PC-9 (cell line): ENCODE measurements around the gene MAP3K20. TPM values are rescaled to one million over a fixed set of nuclear protein-coding genes. Genes with fewer than 3 reads are reported as not detected.

Source experiments
- BruUV-seq: library from RNA; stranded (reverse); fragments of 400-500 nt; replicated peaks from 2 replicates; lab custom pipeline; 2021; lab: Mats Ljungman, UMichigan
- CTCF ChIA-PET: fragments of 300-600 bp; sonication (Branson Sonifier 250); formaldehyde crosslinking; loops from one replicate; lab custom pipeline; 2022; ENCODE audit warnings: antibody characterized with exemption; lab: Charles Lee
- POLR2A ChIA-PET: fragments of 300-600 bp; sonication (Branson Sonifier 250); formaldehyde crosslinking; loops from one replicate; lab custom pipeline; 2022; ENCODE audit warnings: antibody characterized with exemption; ENCODE audit not compliant: unreplicated experiment; lab: Charles Lee
- DNase-seq, 2 experiments: peaks; one replicate each; pipeline versions ENCODE4 v3.0.0 to v3.0.0-alpha.2; 2015 to 2022; ENCODE audit warnings: mixed read lengths in 1 of 2
- H2AFZ ChIP-seq: fragments of 200-600 bp; sonication (generic); 2 replicates; pipeline ENCODE4 v1.8.1; 2017; ENCODE audit warnings: antibody characterized with exemption
- H3F3A ChIP-seq: fragments of 200-600 bp; sonication (generic); 2 replicates; pipeline ENCODE4 v1.8.1; 2017; ENCODE audit warnings: antibody characterized with exemption, mild to moderate bottlenecking, low read depth; ENCODE audit not compliant: insufficient read depth
- H3K27ac ChIP-seq: fragments of 200-600 bp; sonication (generic); 2 replicates; pipeline ENCODE4 v1.6.1; 2016; ENCODE audit warnings: mixed run types
- H3K27me3 ChIP-seq: fragments of 200-600 bp; sonication (generic); 2 replicates; pipeline ENCODE4 v1.6.1; 2016; ENCODE audit warnings: low read depth, mixed run types; ENCODE audit not compliant: insufficient read depth
- H3K36me3 ChIP-seq: fragments of 200-600 bp; sonication (generic); 2 replicates; pipeline ENCODE4 v1.6.1; 2016; ENCODE audit warnings: low read depth, mixed run types
- H3K4me1 ChIP-seq: fragments of 200-600 bp; sonication (generic); replicated peaks from 2 replicates; pipeline ENCODE4 v1.6.1; 2016; ENCODE audit warnings: mixed run types; ENCODE audit not compliant: insufficient read depth
- H3K4me2 ChIP-seq: fragments of 200-600 bp; sonication (generic); 2 replicates; pipeline ENCODE4 v1.6.1; 2017; ENCODE audit warnings: mixed run types
- H3K4me3 ChIP-seq: fragments of 200-600 bp; sonication (generic); 2 replicates; pipeline ENCODE4 v1.6.1; 2016; ENCODE audit warnings: mixed run types
- H3K79me2 ChIP-seq: fragments of 200-600 bp; sonication (generic); 2 replicates; pipeline ENCODE4 v1.6.1; 2017; ENCODE audit warnings: low read depth, mixed run types
- H3K9me2 ChIP-seq: fragments of 200-600 bp; sonication (generic); 2 replicates; pipeline ENCODE4 v1.8.1; 2017; ENCODE audit warnings: mild to moderate bottlenecking; ENCODE audit not compliant: insufficient read depth
- H3K9me3 ChIP-seq: fragments of 200-600 bp; sonication (generic); 2 replicates; pipeline ENCODE4 v1.8.1; 2016; ENCODE audit warnings: low read depth; ENCODE audit not compliant: insufficient read depth
- H4K20me1 ChIP-seq: fragments of 200-600 bp; sonication (generic); 2 replicates; pipeline ENCODE4 v1.8.1; 2017; ENCODE audit not compliant: insufficient read depth
- CTCF ChIP-seq: fragments of 200-600 bp; sonication (generic); conservative IDR thresholded peaks from 2 replicates; pipeline ENCODE4 v1.6.1; 2017; ENCODE audit warnings: mixed run types, antibody characterized with exemption, mild to moderate bottlenecking, moderate library complexity
- EZH2 ChIP-seq: fragments of 200-600 bp; sonication (generic); IDR thresholded peaks from 2 replicates; pipeline ENCODE4 v1.8.0; 2017; ENCODE audit warnings: antibody characterized with exemption, low read depth
- intact Hi-C: fragments of 100-400 bp; cut with micrococcal nuclease; formaldehyde crosslinking; loops from one replicate; pipeline ENCODE4 v1.10.0; 2022; ENCODE audit not compliant: unreplicated experiment
- total RNA-seq: library from RNA; stranded (reverse); gene quantifications from 2 replicates; pipeline ENCODE4 v1.2.3, GENCODE V29; 2021

The MAP3K20 gene
- total RNA-seq, 1 experiment from 2014 or later = 58.5 TPM

- Histone ChIP-seq H3K9me2 (no peaks in the 10 kb centered on the region), H2AFZ (no peak overlapping the region), H4K20me1 (no peaks in the 10 kb centered on the region), H3K27ac (no peak overlapping the region), H3K4me3 (no peak overlapping the region), H3K4me1 (no peaks in the 10 kb centered on the region), H3K79me2 (no peaks in the 10 kb centered on the region), H3K36me3 (no peaks in the 10 kb centered on the region), H3K9me3 (no peaks in the 10 kb centered on the region), H3K27me3 (no peaks in the 10 kb centered on the region), H3K4me2 (no peak overlapping the region), H3F3A (no peaks in the 10 kb centered on the region)
- CTCF ChIA-PET = interaction anchor here (0.6 kb wide), 1 partner anchor 264 kb away, joined by 4 read pairs; no protein-coding TSS in a partner anchor
- POLR2A ChIA-PET = no interaction called here
- TF ChIP-seq EZH2 (no peak), CTCF (no peak)
- intact Hi-C loops = no loop called here
- no peak for DNase-seq
- no TSS peak for BruUV-seq
Observed at GRCh38 chr2:173030561-173031490, 44.8 kb upstream of the MAP3K20 start.

- no peak for DNase-seq
- H3F3A ChIP-seq = no peaks in the 10 kb centered on the region
- no peaks in the 10 kb centered on the region for H3K9me2 ChIP-seq
- no peak overlapping the region for H2AFZ ChIP-seq
- BruUV-seq = no TSS peak
- intact Hi-C loops = no loop called here
- no peaks in the 10 kb centered on the region for H3K79me2 ChIP-seq
- POLR2A ChIA-PET = interaction anchor here (0.6 kb wide), 1 partner anchor 46 kb away, joined by 3 read pairs; no protein-coding TSS in a partner anchor
- no peak overlapping the region for H3K4me2 ChIP-seq
- no peaks in the 10 kb centered on the region for H3K9me3 ChIP-seq
- H3K36me3 ChIP-seq = no peaks in the 10 kb centered on the region
- H4K20me1 ChIP-seq = no peaks in the 10 kb centered on the region
- H3K4me3 ChIP-seq = no peak overlapping the region
- CTCF ChIA-PET = interaction anchor here (0.6 kb wide), 1 partner anchor 1565 kb away, joined by 4 read pairs; no protein-coding TSS in a partner anchor
- H3K27me3 ChIP-seq = no peaks in the 10 kb centered on the region
- no peak overlapping the region for H3K27ac ChIP-seq
- no peaks in the 10 kb centered on the region for H3K4me1 ChIP-seq
- no peak for TF ChIP-seq EZH2
Observed at GRCh38 chr2:173032032-173032431, 43.6 kb upstream of the MAP3K20 start.

- POLR2A ChIA-PET = no interaction called here
- no peaks in the 10 kb centered on the region for H3K9me2 ChIP-seq
- no peaks in the 10 kb centered on the region for H3K36me3 ChIP-seq
- H2AFZ ChIP-seq = no peak overlapping the region
- H3K4me3 ChIP-seq = no peak overlapping the region
- H3K27me3 ChIP-seq = no peaks in the 10 kb centered on the region
- intact Hi-C loops = no loop called here
- no peaks in the 10 kb centered on the region for H3K9me3 ChIP-seq
- BruUV-seq = no TSS peak
- TF ChIP-seq CTCF (no peak), EZH2 (no peak)
- no peaks in the 10 kb centered on the region for H3K79me2 ChIP-seq
- no peak for DNase-seq
- H3K4me1 ChIP-seq = no peaks in the 10 kb centered on the region
- CTCF ChIA-PET = no interaction called here
- H4K20me1 ChIP-seq = no peaks in the 10 kb centered on the region
- no peak overlapping the region for H3K4me2 ChIP-seq
- H3K27ac ChIP-seq = no peak overlapping the region
- H3F3A ChIP-seq = no peaks in the 10 kb centered on the region
Observed at GRCh38 chr2:173033084-173033483, 42.6 kb upstream of the MAP3K20 start.
